HG03342 (cell line): ENCODE data around the gene MSX2.

Experiments
- ATAC-seq: cut with Tn5 transposase; IDR thresholded peaks from one replicate; pipeline ENCODE4 v1.9.1; 2021; ENCODE audit warnings: mild to moderate bottlenecking, moderate library complexity; ENCODE audit not compliant: unreplicated experiment

Gene MSX2

DNA sequence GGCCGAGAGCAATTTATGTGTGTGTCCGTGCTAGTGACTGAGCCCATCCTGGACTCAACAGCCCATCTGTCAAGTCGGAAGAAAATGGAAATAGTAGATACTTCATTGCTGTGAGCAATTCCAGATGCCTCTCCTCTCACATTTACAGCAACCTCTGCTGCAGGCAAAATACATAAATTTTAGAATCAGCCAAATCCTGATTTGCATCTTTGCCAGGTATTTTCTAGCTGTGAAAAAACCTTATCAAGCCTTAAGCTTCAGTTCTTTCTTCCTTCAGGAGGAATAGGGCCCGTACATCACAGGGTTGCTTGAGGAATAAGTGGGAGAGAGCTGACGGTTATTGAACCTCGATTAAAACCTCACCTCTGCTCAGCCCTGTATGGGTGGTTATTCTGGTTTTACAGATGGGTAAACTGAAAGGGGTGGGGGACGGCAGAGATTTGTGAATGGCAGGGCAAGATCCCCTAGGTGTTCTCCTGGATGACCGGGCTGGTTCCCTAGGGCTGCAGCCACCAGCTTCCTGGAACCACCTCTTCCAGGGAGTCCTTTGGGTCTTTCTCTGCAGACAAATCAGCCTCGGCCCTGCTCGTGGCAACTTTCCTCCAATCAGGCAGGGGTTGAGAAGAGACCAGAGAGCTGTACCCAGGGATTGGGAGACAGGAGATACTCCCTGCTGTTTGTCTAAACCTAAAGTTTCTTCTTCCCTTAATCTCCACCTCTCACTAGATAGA is 5.3 kb upstream of the MSX2 start:
- ATAC-seq: no peak

- no peak for ATAC-seq
Measured at GRCh38 chr5:174719793-174720611, 4.4 kb upstream of the MSX2 start.

GRCh38 chr5:174720612-174721529 is 3.5 kb upstream of the MSX2 start:
- ATAC-seq: no peak

GRCh38 chr5:174721530-174722432 is 2.6 kb upstream of the MSX2 start:
- no peak for ATAC-seq

- no peak for ATAC-seq
Measured at GRCh38 chr5:174722500-174722899, 1.9 kb upstream of the MSX2 start.

DNA sequence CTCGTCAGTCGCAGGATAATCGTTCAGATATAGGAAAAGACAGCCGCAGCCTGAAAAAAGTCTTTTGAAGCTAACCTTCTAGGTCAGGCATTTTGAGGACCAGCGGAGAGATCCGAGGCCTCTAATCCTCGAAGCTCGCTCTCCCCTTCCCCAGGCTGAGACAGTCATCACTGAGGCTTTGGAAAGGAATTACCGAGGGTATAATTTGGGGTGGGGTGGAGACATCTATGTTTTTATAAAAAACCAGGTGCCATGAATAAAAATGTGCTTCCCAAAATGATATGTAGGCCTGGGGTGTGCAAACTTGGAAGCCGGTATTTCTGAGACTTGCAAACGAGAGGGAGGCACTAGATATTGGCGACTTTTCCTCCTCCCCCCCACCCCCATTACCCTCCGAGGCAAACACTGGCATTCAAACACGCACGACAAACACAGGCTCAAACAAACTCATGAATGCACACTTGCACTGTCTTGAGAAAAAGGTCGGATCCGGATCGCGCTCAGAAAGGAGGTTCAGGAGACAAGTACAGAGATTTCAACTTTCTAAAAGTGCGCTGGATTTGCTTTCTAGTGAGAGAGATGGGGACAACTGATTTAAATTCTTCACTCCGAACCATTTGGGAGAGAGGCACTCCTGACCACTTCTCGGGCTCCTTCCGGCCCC is 935 bp upstream of the MSX2 start:
- ATAC-seq: no peak

- no peak for ATAC-seq
Measured at GRCh38 chr5:174723979-174724483, 351 bp upstream of the MSX2 start.

DNA sequence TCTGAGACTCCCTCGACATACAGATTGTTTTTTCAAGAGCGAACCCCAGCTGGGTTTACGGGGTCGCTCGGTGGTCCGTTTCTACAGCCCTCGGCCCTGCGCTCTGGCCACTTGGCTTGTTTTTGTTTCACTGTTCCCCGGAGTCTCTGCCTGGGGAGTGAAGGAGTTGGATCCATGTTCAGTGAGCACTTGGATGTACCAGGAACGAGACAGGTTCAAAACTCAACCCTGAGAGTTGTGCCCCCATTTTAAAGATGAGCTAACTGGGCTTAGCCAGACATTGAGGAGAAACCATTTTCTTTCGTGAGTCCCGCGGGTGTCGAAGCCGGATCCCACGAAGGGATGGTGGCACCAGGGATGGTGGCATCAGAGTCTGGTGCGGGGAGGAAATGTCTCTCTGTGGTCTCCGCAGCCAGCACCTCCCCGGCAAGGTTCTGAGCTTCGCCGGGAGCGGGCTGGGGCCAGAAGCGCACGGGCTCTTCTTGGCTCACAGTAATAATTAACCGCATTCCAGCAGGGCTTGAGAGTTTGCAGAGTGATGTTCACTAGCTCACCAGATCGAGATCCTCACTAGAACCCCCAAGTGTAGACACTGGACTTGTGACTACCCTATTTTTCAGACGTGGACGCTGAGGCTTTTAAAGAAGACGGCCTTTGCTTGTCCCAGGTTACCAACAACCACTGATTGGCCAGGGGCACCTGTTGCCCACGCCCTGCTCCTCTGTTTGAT is 1.0 kb downstream of the MSX2 start:
- no peak for ATAC-seq

DNA sequence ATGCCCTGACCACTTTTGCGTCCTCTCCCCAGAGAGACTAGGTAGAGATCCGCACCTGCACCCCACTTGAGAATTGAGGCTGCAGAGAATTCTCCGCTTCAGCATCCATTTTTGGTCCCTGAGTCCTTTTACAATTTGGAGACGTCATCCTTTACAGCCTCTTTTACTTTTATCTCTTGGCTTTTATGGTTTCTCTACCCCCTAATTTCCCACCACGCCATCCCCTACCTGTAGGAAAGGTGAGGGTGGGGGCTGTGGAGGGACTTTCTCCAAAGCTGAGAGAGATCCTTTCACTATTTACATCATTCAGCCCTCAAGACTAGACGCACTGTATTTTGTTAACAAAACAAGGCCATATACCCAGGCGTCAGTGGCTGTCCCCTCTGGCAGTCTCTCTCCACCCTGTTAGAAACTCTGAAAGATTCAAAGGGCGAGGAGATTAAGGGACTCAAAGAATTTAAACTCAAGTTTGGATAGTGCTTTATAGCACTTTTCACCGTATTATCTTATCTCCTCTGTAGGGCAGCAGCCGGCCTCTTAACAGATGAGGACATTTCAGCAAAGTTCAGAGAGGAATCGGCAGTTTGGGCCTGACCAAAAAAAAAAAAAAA is 1.7 kb downstream of the MSX2 start:
- ATAC-seq: no peak

- ATAC-seq: no peak
Measured at GRCh38 chr5:174726916-174727793, 2.8 kb downstream of the MSX2 start.

DNA sequence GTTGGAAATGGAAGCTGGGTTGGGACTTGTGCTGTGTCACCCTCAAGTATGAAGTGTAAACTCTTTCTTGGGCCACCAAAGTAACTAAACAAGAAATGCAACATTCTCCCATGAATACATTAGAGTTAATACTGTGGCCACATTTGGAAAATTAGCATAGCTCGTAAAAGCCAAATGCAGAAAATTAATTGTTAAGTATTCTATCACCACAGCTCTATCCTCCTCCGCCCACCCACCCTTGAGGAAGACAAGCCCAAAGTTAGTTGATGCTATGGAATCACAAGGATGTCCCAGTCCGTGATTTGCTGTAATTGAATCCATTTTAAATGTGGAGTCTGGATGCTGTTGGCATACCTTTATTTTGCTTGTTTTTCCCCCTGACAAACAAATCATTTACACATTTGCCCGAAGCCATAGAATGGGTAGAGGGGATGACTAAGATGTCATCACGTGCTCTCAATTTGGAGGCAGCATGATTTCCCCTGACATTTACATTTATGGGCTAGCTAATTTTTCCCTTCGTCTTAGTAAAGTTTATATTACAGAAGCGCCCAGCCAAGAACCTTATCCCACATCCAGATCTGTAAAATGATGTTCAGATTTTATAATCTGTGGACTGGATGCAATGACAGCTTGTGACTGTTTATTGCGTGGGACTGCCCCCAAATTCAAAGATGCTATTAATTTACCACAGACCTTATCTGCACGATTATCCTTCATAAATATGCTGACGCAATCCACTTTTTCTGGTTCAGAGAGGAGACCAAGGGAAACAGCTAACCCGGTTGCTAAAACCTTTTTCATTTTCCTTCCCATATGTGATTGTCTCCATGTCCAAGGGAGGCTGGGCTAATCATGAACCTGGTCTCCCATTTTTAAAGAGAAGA is 3.7 kb downstream of the MSX2 start:
- ATAC-seq: no peak

DNA sequence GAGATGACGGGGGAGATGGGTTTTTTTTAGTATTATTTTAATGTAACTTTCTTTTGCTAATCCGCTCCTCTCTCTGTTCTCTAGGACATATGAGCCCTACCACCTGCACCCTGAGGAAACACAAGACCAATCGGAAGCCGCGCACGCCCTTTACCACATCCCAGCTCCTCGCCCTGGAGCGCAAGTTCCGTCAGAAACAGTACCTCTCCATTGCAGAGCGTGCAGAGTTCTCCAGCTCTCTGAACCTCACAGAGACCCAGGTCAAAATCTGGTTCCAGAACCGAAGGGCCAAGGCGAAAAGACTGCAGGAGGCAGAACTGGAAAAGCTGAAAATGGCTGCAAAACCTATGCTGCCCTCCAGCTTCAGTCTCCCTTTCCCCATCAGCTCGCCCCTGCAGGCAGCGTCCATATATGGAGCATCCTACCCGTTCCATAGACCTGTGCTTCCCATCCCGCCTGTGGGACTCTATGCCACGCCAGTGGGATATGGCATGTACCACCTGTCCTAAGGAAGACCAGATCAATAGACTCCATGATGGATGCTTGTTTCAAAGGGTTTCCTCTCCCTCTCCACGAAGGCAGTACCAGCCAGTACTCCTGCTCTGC is 4.8 kb downstream of the MSX2 start:
- no peak for ATAC-seq

- ATAC-seq: no peak
Measured at GRCh38 chr5:174731214-174732035, 7.0 kb downstream of the MSX2 start.

DNA sequence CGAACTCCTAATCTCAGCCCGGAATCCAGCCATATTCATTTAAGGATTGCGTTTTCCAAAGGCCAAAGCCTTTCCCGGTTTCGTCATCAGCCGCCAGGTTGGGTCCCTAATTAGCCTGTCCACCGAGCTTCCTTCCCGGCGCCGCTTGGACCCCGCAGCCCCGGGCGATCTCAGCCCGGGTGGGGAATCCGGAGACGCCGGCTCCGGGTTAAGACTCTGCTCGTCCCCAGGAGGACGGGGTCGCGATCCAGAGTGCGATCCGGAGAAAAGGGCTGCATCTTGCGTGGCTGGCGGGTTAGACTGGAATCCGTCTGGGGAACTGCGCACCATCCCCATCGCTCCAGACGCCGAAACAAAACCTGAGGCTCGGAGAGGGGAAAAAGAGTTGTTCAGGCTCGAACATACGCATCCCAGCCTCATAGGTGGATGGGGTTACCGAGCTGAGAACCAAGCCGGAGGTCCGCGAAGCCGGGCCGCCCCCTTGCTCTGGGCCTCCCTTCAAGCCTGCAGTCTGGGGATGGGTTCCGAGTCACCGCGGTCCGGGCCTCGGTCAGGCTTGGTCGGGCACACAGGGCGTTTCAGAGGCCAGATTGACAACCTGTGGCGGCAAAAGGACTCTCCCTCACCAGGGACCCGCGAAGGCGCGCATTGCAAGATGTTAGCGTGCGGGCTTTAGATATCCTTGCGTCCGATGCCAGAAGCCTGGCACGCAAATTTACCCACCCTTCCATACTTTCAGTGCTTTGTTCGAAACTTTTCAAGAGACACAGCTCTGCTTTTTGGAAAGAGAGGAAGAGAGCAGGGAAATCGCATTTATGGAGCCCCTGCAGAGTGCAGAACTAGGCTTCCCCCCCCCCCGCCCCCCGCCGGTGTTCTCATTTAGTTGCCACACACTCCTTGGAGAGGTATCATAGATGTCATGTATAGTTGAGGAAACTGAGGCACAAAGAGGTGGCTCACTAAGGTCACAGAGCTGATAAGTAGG is 7.9 kb downstream of the MSX2 start:
- no peak for ATAC-seq
